GM12878 (cell line): Measurements from ENCODE around the gene CDC42SE2. TPM values are rescaled to one million over a fixed set of nuclear protein-coding genes. Genes with fewer than 3 reads are reported as not detected.
A peak's percentile ranks its signal among the peaks of the same experiment; 100 is the strongest.

ENCODE experiments used
- CTCF ChIP-seq, 3 experiments: IDR thresholded peaks in 2 of 3; conservative IDR thresholded peaks in 1 of 3; 2 replicates each; pipeline ENCODE4 v1.5.1; 2011; ENCODE audit warnings: low read depth in 3 of 3, low read length in 3 of 3, mild to moderate bottlenecking in 3 of 3, control low read depth in 2 of 3, moderate library complexity in 2 of 3, inconsistent platforms in 1 of 3, mixed read lengths in 1 of 3; ENCODE audit not compliant: control insufficient read depth in 2 of 3, insufficient read depth in 1 of 3; ENCODE audit errors: extremely low read depth in 1 of 3
- E2F8 ChIP-seq: fragments of 450-650 bp; IDR thresholded peaks from 2 replicates; pipeline ENCODE4 v1.6.1; 2018; ENCODE audit warnings: mild to moderate bottlenecking, low read depth, moderate library complexity; ENCODE audit not compliant: partially characterized antibody
- EP300 ChIP-seq, 2 experiments: fragments of 150-350 bp in 1 of 2; IDR thresholded peaks; 2 replicates each; pipeline ENCODE4 v1.6.1; 2011 to 2012; ENCODE audit warnings: low read depth in 2 of 2, low read length in 2 of 2, borderline replicate concordance in 1 of 2, improper control_type of control experiment in 1 of 2, inconsistent platforms in 1 of 2; ENCODE audit not compliant: control insufficient read depth in 1 of 2
- FOXK2 ChIP-seq: fragments of 450-650 bp; IDR thresholded peaks from 2 replicates; pipeline ENCODE4 v1.6.1; 2017; ENCODE audit warnings: mild to moderate bottlenecking, moderate library complexity
- FOXM1 ChIP-seq: IDR thresholded peaks from 2 replicates; pipeline ENCODE4 v1.6.1; 2012; ENCODE audit warnings: low read depth, mild to moderate bottlenecking, inconsistent platforms, low read length, moderate library complexity
- HDGF ChIP-seq: fragments of 450-650 bp; IDR thresholded peaks from 2 replicates; pipeline ENCODE4 v1.6.1; 2016; ENCODE audit warnings: antibody characterized with exemption
- IRF5 ChIP-seq: fragments of 450-650 bp; IDR thresholded peaks from 2 replicates; pipeline ENCODE4 v1.6.1; 2017; ENCODE audit warnings: borderline replicate concordance
- MEF2B ChIP-seq: fragments of 450-650 bp; IDR thresholded peaks from 2 replicates; pipeline ENCODE4 v1.6.1; 2018; ENCODE audit warnings: mild to moderate bottlenecking, moderate library complexity; ENCODE audit not compliant: partially characterized antibody, poor library complexity, severe bottlenecking
- MTA2 ChIP-seq: fragments of 450-650 bp; IDR thresholded peaks from 2 replicates; pipeline ENCODE4 v1.6.1; 2016; ENCODE audit warnings: low read depth, mild to moderate bottlenecking, moderate library complexity
- MXI1 ChIP-seq: fragments of 150-350 bp; IDR thresholded peaks from 2 replicates; pipeline ENCODE4 v1.6.1; 2011; ENCODE audit warnings: low read depth, mild to moderate bottlenecking, inconsistent platforms, low read length, improper control_type of control experiment
- MYB ChIP-seq: fragments of 150-350 bp; IDR thresholded peaks from 2 replicates; pipeline ENCODE4 v1.6.1; 2014; ENCODE audit warnings: mild to moderate bottlenecking, low read depth, low read length, borderline replicate concordance
- NFXL1 ChIP-seq: fragments of 450-650 bp; IDR thresholded peaks from 2 replicates; pipeline ENCODE4 v1.6.1; 2017; ENCODE audit warnings: antibody characterized with exemption, mild to moderate bottlenecking, borderline replicate concordance
- POLR2AphosphoS2 ChIP-seq: IDR thresholded peaks from 2 replicates; pipeline ENCODE4 v1.6.1; 2011; ENCODE audit warnings: low read depth, mild to moderate bottlenecking, low read length, improper control_type of control experiment, moderate library complexity
- RAD51 ChIP-seq: fragments of 450-650 bp; IDR thresholded peaks from 2 replicates; pipeline ENCODE4 v1.6.1; 2016; ENCODE audit warnings: moderate library complexity, mild to moderate bottlenecking, inconsistent platforms
- RELA ChIP-seq: fragments of 450-650 bp; IDR thresholded peaks from 2 replicates; pipeline ENCODE4 v1.8.0; 2014; ENCODE audit warnings: borderline replicate concordance; ENCODE audit not compliant: partially characterized antibody
- SMAD5 ChIP-seq: IDR thresholded peaks from 2 replicates; pipeline ENCODE4 v1.6.1; 2016; ENCODE audit warnings: antibody characterized with exemption, low read depth
- STAT1 ChIP-seq: fragments of 450-650 bp; conservative IDR thresholded peaks from 2 replicates; pipeline ENCODE4 v1.6.1; 2014; ENCODE audit warnings: antibody characterized with exemption, mild to moderate bottlenecking
- YBX1 ChIP-seq: fragments of 450-650 bp; IDR thresholded peaks from 2 replicates; pipeline ENCODE4 v1.6.1; 2016; ENCODE audit warnings: antibody characterized with exemption
- ZBED1 ChIP-seq: IDR thresholded peaks from 2 replicates; pipeline ENCODE4 v1.6.1; 2016; ENCODE audit warnings: borderline replicate concordance
- ZBTB11 ChIP-seq: fragments of 450-650 bp; formaldehyde crosslinking; IDR thresholded peaks from 2 replicates; pipeline ENCODE4 v1.5.0; 2022; ENCODE audit warnings: mild to moderate bottlenecking, missing genetic modification characterization
- polyA plus RNA-seq, 11 experiments: library from polyadenylated mRNA; depleted of rRNA in 4 of 11; unstranded in 6 of 11; stranded (reverse) in 5 of 11; fragments of >200 nt; fragmentation: Nextera tagmentation in 4 of 11; fragmentation: Illumina TruSeq in 1 of 11; extraction: Ambion mirVana in 4 of 11; extraction: Trizol in 1 of 11; gene quantifications; 1 replicate in 1 of 11; 2 replicates in 10 of 11; pipeline versions ENCODE4 v1.2.1 to v1.2.3, GENCODE V29; 2011 to 2016; ENCODE audit warnings: inconsistent platforms in 2 of 11, missing spikeins in 2 of 11, low read depth in 1 of 11
- total RNA-seq, 4 experiments: library from RNA; depleted of rRNA in 3 of 4; stranded (reverse); fragments of >200 nt in 3 of 4; fragmentation: Illumina TruSeq in 1 of 4; extraction: Trizol in 1 of 4; gene quantifications; 2 replicates each; pipeline versions ENCODE4 v1.2.1 to v1.2.3, GENCODE V29; 2013 to 2021

Gene CDC42SE2
- total and polyA plus RNA-seq, 10 of the 15 experiments (the other 5 are each of a cell fraction or from before 2014, with no cell fraction given): 57.0 to 148 (median 80.3) TPM

GRCh38 chr5:131224387-131225201 lies 39.3 kb upstream of the CDC42SE2 start (continued):
- no peak for TF ChIP-seq ZBTB11 (CRISPR knock-in tag)
- peak; percentile 12 for TF ChIP-seq RELA
- TF ChIP-seq MTA2: peak; percentile 94
- TF ChIP-seq HDGF: peak; percentile 99
- TF ChIP-seq EP300 (IDR thresholded peaks at IDR 0.05; ENCODE audit: borderline replicate concordance in 1 of 2, control insufficient read depth in 1 of 2, low read depth in 2 of 2, low read length in 2 of 2): peak; percentile 94 to 96
- TF ChIP-seq E2F8: peak; percentile 57
- no peak for TF ChIP-seq RAD51
- TF ChIP-seq STAT1: peak; percentile 65; the same call in 1 of the 2 replicates
- peak; percentile 98 for TF ChIP-seq FOXM1
- TF ChIP-seq NFXL1: no peak
- TF ChIP-seq IRF5: 0 out of 2 replicates have a peak, but pooled peaks have one; percentile 4
- TF ChIP-seq MEF2B: peak; percentile 78
- no peak for TF ChIP-seq POLR2AphosphoS2
- TF ChIP-seq CTCF (IDR thresholded peaks at IDR 0.05 in 2 of 3, conservative IDR thresholded peaks at IDR 0.05 in 1 of 3; ENCODE audit: control insufficient read depth in 2 of 3, extremely low read depth in 1 of 3, insufficient read depth in 1 of 3, low read depth in 3 of 3, low read length in 3 of 3): no peak
- no peak for TF ChIP-seq YBX1
- TF ChIP-seq MYB: no peak
- TF ChIP-seq FOXK2: no peak
- no peak; the same call in 1 of the 2 replicates for TF ChIP-seq SMAD5
- peak; percentile 86 for TF ChIP-seq MXI1
- peak; percentile 93; the same call in 1 of the 2 replicates for TF ChIP-seq ZBED1
